Stimulated activated CD4-positive, alpha-beta T cell treated with anti-CD3 and anti-CD28 coated beads, Interleukin-1b, Interleukin-23, amount 100 ng/mL, for 48 hours (primary cell): ENCODE data around the gene APOL4.
"Not testable (repeated sequence)": the region's sequence is repeated elsewhere in the genome, so short reads cannot be mapped to it uniquely, and the experiment has no call there.

Source experiments
- DNase-seq: peaks from one replicate; pipeline ENCODE4 v3.0.0-alpha.2; 2020

APOL4 gene

DNA sequence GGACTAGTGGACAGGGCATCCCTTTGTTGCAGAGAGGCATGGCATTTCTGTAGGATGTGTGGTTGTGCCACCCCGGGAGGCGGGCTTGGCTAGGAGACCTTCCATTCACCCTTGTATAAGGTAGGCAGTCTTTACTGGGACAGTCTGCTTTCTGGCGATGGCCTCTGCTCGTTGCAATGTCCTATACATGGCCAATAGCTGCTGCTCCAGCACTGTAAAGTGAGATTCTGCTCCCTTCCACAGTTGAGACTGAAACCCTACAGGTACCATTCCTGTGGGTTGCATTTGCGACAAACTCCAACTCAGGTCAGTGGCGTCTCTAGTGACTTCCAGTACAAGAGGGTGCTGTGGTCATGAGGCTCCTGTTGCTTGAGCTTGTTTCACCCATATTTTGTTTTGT is 20.7 kb downstream of the APOL4 start:
- no peak for DNase-seq

DNA sequence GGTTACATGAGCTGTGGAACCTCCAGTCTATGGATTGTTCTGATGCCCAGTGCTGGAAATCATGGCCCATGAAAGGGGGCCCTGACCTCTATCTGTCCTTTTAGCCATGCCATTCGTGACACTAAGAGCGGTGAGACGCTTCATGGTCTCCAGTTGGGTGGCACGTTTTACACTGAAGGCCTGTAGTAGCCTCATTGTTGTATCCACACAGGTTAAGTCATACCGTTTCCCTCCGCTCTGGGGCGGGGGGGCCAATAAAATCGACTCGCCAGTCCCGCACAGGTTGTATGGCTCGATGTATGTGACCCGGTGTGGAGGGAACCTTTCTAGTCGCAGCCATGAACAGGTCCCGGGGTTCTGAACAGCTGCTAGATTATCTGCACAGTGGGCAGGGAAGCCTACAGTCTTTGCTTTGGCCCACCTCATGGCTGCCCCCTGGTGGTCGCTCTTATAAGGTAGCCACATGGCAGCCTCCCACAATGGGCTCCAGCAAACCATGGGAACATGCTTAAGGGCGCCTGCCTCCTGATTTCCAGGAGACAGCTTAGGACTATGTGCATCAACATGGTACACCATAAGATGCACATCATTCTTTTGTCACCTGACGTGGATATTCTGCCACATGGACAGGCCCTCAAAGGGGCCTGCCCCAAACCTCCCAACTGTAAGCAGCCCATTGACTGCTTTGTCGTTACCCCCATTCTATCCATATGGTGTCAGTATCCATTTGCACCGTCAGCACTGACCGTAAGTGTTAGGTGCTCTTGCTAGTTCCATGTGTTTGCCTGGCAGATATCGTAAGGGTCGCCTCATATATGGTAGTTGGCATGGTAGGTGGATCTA is 21.4 kb downstream of the APOL4 start:
- peak; percentile 82 for DNase-seq

DNA sequence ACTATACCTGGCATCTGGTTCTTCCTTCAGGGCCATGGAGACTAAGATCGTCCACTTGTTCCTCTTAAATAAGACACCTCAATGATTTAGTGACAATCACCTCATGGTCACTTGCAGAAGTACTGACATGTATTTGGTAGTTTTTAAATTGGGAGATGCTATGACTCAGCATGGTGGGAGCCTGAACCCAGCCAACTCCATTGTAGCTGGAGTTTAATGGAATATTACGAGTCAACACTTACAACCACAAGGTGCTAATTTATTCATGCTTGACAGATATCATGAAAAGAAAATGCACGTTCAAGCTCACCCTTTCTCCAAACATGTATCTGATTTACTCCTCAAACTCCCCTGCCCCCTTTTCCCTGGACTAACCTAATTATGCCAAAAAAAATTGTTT is 24.4 kb downstream of the APOL4 start:
- DNase-seq: no peak

DNA sequence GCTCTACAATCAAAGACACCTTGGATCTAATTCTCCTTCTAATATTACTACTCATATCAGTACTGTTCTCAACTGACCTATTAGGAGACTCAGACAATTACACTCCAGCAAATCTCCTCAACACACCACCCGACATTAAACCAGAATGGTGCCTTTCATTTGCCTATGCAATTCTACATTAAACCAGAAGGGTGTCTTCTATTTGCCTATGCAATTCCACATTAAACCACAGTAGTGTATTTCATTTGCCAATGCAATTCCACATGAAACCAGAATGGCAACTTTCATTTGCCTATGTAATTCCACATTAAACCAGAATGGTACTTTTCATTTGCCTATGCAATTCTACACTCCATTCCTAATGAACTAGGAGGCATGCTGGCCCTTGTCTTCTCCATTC is 25.7 kb downstream of the APOL4 start:
- DNase-seq: no peak

DNA sequence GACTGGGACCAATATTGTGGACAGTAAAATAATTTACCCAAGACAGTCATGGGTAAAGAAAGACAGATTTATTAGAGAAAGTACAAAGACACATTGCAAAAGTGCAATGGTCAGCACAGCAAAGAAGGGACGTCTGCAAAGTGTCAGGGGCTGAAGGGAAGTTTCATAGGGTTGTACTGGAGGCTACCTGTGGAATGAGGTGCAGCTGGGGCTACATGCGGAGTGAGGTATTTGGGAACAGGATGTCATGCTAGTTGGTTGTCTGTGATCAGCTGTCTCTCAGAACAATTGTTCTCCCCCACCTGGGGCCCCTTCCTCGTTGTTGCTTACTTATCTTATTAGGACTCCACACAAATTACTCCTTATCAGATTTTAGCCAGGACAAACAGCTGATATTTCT is 29.7 kb downstream of the APOL4 start:
- DNase-seq: no peak

DNA sequence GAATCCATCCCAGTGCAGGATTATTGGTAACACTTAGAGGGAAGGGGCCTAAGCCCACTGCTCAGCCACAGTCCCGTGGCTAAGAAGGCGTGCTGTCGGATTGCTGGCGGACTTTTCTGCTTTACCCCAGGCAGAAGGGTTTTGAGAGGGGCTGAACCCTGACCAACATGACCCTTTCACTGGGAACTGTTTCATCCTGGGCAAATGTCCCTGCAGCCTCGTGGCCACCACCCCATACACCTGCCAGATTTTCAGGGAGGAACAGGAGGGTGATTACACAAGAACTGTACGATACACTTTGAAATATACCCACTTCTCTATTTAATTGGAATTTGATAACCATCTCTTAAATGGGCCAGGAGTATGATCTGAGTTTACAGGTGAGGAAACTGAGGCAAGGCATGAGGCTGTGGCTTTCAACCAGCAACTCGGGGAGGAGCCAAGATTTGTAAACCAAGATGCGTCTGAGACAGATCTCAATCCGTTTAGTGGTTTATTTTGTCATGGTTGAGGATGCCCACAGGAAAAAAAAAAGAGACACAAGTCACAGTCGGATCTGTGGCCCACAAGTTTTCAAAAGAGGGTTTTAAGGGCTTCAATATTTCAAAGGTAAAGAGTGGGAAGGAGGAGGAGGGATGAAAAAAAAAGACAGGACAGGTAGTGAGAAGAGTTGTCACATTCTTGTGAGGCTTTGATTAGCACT is 34.9 kb downstream of the APOL4 start:
- DNase-seq: no peak

DNA sequence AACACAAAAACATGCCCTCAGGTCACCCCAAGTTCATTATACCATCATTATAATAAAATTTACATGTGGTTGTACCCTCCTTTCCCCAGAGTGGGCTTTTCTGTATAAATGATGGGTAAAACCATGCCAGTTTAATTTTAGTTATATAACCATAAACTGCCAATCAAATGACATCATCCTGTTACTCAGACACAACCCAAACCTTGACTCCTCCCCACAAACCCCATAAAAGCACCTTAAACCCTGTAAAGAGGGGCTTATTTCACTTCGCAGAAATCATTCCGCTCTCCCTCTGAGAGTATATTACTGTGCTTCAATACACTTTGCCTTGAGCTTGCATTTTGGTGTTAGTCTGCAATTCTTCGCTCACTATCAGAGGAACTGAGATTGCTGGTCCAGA is 35.5 kb downstream of the APOL4 start:
- DNase-seq: no peak

DNA sequence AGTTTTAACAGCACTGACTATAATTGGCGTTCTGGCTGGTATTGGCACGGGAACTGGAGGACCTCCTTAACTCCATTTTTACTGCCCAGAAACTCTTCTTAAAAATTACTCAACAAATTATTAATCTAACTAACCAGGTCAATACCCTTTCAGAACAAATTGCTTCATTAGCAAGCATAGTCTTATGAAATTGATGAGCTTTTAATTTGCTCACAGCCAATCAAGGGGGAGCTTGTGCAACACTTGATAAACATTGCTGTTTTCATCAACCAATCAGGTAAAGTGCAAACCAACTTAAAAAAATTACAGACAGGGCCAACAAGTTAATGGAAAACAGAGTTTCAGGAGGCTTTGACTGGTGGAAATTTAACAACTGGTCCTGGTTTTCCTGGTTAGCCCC is 36.5 kb downstream of the APOL4 start:
- DNase-seq: no peak

DNA sequence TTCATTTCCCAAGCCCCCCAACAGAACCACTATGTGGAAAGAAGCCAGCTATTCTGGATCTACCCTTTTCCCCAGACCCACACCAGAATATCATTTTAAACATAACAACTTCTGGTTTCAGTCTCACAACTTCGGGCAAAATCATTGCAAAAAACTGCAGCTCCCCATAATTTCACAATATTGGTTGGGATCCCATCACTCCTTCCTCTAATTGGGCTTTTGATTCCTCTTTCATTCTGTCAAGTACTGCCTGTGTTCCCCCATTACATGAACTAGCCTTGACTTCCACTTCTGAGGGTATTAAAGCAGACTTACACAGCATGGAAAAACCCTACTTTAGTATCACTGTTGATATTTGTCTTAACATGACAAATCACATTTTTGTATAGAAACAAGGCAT is 37.0 kb downstream of the APOL4 start:
- no peak for DNase-seq

DNA sequence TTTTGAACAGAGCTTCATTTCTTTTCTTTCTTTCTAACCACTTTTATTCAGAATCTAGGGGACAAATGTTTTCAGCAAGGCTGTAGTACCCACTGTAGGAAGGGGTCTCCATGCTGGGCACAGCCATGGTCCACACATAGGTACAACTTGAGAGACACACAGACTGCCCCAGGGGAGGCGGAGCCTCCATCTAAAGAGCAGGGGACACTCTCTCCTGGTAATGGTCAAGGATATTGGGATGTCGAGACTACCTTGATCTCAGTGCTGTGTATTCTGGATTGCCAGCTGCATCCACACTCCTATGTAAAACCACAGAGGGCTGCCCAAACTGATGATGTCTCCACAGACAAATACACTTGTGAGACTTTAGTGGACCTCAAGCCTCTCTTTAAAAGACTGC is 38.1 kb downstream of the APOL4 start:
- DNase-seq: no peak

DNA sequence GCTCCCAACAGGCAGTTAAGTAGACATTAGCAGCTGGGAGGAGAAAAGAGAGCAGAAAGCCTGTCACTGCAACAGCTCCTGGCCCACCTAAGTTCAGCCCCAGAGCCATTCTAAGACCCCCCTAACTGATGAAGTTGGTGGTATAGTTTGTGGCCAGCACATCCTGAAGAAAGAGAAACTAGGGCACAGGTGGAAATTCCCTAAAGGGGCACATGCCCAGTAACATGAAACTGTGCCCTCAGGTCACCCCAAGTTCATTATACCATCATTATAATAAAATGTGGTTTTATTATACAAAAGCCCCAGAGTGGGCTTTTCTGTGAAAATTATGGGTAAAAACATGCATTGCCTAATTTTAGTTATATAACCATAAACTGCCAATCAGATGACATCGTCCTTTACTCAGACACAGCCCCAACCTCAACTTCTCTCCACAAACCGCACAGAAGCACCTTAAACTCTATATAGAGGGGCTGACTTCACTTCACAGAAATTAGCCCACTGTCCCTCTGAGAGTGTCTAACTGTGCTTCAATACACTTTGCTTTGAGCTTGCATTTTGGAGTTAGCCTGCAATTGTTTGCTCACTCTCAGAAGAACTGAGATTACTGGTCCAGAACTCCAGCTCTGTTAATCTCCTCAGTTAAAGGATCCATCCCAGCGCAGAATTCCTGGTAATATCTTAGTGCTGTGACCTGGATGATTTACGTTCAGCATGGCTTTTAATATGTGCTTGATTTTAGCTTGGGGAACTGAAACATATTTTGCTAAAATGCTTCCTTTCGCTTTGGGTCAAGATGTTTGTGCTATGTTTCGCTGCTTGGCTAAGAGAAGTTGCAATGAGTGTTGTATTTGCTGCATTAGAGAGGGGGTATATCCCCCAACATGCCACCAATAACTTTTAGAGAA is 39.2 kb downstream of the APOL4 start:
- no peak for DNase-seq

DNA sequence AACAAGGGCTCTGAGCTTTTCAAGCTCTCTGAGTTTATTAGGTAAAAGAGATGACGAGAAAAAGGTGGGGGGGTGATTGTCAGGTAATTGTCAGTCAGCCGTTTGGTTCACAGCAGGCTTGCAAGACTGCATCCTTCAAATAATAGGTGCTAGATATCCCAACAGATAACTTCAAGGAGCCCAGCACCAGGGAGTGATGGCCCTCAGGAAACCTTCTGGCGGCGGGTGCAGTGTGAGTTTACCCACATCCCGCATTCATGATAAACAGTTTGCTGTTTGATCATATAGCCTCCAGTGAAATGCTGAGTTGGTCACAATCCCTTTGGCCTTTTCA is 39.8 kb downstream of the APOL4 start:
- not testable (repeated sequence) for DNase-seq

DNA sequence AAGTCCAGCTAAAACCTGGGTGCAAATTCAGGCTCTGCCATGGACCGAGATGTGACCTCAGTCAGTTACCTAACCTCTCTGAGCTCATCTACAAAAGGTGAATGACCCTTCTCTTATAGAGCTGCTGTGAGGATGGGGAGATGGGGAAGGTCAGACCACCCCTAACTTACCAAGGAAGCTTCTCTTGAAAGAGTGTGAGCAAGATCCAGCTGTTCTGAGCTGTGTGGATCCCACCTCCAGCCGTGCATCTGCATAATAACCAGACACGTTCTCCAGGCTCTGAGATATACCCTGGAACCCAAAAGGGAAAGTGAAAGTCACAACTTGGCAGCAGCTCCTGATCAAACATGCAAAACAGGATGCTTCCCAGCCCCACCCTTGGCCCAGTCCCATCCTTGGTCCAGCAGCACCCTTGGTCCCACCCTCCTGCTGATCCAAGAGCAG is 41.1 kb downstream of the APOL4 start, which contains the start of gene APOL3:
Gene APOL3 (minus strand): TSS at position 257 of the 444 bp plus-strand sequence. CDS start 11,700 bp downstream, outside the sequence.
- DNase-seq: peak; percentile 42

DNA sequence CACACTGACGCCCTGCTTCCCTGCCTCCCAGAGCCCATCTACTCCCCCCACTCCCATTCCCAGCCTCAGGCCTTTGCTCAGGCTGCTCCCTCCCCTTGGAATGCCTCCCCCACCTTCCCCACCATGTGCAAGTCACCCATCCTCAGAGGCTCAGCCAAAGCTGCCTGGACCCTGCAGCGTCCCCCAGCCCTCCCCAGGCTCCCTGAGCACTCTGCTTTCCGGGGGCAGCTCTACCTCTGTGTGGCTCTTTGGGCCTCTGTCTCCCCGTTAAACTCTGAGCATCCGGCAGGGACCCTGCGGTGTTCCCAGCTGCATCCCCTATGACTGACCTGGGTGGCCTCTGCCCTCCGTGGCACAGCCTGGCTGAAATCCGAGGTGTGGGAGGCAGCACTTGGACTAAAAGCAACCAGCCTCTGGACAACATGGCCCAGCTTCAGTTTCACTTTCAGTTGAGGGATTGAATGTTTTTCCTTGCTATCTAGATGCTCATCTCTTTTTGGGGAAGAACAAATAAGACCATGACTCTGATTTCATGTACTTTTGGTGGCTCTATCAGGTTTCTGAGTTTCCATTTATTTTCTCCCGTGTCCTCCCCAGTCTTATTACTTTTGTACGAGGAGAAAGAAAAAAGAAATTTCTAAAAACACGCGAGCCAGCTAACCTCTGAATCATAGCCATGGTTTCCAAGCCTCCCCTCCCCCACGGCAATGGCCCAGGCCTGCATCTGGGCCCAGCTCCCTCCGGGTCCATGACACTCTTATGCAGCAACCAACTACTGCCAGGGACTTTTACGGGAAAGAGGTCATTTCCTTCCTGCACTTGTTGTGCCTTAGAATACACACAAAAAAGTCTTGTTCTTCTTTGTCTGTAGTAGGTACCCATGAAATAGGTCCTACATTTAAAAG is 44.8 kb downstream of the APOL4 start:
- peak; percentile 78 for DNase-seq

DNA sequence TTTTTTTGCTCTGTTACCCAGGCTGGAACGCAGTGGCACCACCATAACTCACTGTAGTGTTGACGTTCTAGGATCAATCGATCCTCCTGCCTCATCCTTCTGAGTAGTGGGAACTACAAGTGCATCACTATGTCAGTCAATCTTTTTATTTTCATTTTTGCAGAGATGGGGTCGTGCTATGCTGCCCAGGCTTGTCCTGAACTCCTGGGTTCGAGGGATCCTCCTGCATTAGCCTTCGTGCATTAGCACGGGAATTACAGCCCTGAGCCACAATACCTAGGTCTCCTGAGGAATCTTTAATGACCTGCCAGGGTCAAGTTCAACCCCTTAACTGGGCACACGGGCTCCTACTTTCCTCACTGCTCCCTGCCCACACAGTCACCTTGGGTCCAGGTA is 45.5 kb downstream of the APOL4 start:
- DNase-seq: no peak

DNA sequence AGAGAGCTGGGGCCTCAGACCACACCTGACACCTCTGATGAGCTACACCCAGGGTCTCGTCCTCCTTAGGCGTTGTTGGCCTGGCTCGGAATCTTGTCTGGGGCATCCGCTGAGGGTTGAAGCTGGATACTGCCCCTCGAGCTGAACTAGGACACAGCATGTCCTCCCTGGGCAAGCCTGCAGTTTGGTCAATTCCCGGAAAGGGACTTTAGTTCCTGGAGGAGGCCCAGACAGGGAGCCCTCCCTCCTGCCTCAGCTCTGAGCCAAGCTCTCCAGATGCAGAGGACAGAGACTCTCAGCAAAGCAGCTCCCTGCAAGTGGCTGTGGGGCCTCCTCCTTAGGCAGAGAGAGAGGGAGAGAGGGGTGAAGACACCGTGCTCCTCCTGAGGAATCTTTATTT is 45.9 kb downstream of the APOL4 start:
- no peak for DNase-seq

DNA sequence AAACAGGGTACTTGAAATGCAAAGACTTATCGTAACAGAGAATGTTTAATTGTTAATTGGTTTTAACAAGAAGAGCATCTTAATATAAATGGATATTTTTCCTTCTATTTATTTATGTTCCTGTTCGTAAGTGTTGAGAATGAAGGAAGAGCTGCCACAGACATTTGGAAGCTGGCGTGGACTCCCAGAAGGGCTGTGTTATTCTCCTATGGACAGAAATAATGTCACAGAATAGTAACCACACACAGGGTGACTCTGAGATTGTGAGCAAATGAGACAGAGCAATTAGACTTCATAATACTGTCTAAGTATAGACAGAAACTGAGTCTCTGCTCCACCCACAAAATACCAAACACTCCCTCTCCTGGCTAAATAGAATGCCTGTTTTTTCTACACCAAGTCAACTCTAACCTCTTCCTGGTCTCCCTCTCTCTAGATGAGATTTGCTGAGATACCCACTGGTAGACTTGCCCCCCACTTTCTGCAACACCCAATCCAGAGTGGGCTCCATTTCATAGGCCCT is 47.1 kb downstream of the APOL4 start:
- DNase-seq: no peak

DNA sequence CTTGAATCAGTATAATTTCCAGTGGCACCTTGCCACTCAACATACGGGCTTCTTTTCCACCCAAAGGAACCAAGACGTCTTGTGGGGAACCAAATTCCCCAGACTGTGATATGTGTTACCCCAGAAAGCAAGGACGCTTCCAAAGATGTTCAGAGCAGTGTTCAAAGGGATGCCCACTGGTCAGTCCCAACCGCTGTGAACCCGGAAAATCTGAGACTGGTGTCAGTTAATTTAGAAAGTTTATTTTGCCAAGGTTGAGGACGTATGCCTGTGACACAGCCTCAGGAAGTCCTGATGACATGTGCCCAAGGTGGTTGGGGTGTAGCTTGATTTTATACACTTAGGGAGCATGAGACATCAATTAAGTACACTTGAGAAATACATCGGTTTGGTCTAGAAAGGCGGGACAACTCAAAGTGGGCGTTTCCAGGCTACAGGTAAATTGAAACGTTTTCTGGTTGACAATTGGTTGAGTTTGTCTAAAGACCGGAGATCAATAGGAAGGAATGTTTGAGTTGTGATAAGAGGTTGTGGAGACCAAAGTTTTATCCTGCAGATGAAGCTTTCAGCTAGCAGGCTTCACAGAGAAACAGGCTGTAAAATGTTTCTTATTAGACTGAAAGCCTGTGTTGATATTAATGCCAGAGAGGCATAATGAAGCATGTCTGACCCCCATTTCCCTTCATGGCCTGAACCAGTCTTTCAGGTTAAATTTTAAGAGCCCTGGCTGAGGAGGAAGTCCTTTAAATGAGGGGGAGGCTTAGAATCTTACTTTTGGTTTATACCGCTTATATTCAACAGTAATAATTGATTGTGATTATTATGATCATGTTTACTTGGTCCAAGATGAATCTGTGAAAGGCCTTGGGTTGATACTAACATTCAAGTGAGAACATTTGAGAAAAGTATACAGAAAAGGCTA is 47.8 kb downstream of the APOL4 start:
- no peak for DNase-seq

DNA sequence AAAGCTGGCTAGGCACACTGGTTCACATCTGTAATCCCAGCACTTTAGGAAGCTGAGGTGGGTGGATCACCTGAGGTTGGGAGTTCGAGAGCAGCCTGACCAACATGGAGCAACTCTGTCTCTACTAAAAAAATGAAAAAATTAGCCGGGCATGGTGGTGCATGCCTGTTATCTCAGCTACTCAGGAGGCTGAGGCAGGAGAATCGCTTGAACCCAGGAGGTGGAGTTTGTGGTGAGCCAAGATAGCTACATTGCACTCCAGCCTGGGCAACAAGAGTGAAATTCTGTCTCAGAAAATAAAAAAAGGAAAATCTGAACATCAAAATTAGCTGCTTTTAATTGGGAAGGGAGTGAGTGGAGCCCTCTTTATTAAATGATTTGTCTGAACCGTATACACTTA is 48.8 kb downstream of the APOL4 start:
- not testable (repeated sequence) for DNase-seq

DNA sequence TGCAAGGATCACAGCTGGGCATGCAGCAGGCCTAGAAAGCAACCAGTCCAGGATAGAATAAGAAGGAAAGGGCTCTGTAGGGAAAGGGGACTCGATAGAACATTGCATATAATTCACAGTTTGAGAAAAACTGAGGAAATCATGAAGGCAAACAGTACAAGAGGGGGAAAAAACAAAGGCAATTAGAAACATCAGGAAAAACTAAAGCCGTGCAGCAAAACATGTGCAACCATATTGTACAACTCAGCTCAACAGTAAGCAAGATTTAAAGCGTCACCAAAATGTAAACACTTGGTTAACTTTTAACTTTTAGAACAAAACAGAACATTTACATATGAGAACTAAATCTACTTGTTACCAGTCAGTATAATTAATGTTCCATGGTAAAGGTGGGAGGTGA is 49.5 kb downstream of the APOL4 start:
- DNase-seq: no peak
